K562 (cell line): ENCODE measurements around the gene MAPKAPK3. TPM values are rescaled to one million over a fixed set of nuclear protein-coding genes. Genes with fewer than 3 reads are reported as not detected.
A peak's percentile ranks its signal among the peaks of the same experiment; 100 is the strongest.

Experiments used
- BHLHE40 ChIP-seq: IDR thresholded peaks from 2 replicates; pipeline ENCODE4 v1.6.1; 2011; ENCODE audit warnings: low read length, improper control_type of control experiment
- E2F8 ChIP-seq: fragments of 450-650 bp; IDR thresholded peaks from 2 replicates; pipeline ENCODE4 v1.7.1; 2018; ENCODE audit warnings: mild to moderate bottlenecking, low read depth; ENCODE audit not compliant: partially characterized antibody
- ESRRA ChIP-seq: fragments of 450-650 bp; IDR thresholded peaks from 2 replicates; pipeline ENCODE4 v1.6.1; 2014; ENCODE audit warnings: low read depth, mild to moderate bottlenecking, moderate library complexity, borderline replicate concordance
- FOXK2 ChIP-seq, 2 experiments: fragments of 450-650 bp; IDR thresholded peaks in 1 of 2; conservative IDR thresholded peaks in 1 of 2; 2 replicates each; pipeline ENCODE4 v1.6.1; 2016; ENCODE audit warnings: low read depth in 2 of 2, mild to moderate bottlenecking in 1 of 2
- GATAD2B ChIP-seq: fragments of 450-650 bp; IDR thresholded peaks from 2 replicates; pipeline ENCODE4 v1.6.1; 2017; ENCODE audit warnings: mild to moderate bottlenecking, borderline replicate concordance
- MAFK ChIP-seq: IDR thresholded peaks from 2 replicates; pipeline ENCODE4 v1.6.1; 2011; ENCODE audit warnings: low read length, improper control_type of control experiment
- MCM3 ChIP-seq: fragments of 450-650 bp; IDR thresholded peaks from 2 replicates; pipeline ENCODE4 v1.6.1; 2016
- RBM25 ChIP-seq: fragments of 200-400 bp; formaldehyde crosslinking; IDR thresholded peaks from 2 replicates; pipeline ENCODE4 v1.6.1; 2018; ENCODE audit warnings: low read length, low read depth, moderate library complexity; ENCODE audit not compliant: severe bottlenecking
- REST ChIP-seq, 2 experiments: fragments of 450-650 bp; formaldehyde crosslinking in 1 of 2; IDR thresholded peaks; 2 replicates each; pipeline versions ENCODE4 v1.4.0 to v1.6.1; 2014 to 2020; ENCODE audit warnings: mild to moderate bottlenecking in 2 of 2, borderline replicate concordance in 1 of 2, low read depth in 1 of 2
- RNF219 ChIP-seq: fragments of 250-450 bp; sonication (Bioruptor Pico); IDR thresholded peaks from 2 replicates; pipeline ENCODE4 v1.5.0; 2022; ENCODE audit warnings: mild to moderate bottlenecking
- USF1 ChIP-seq: sonication (generic); formaldehyde crosslinking; IDR thresholded peaks from 2 replicates; pipeline ENCODE4 v1.9.0; 2022; ENCODE audit warnings: mild to moderate bottlenecking, missing genetic modification reagents
- ZKSCAN3 ChIP-seq: fragments of 250-450 bp; sonication (Bioruptor Pico); IDR thresholded peaks from 2 replicates; pipeline ENCODE4 v1.4.0; 2020
- ZNF766 ChIP-seq: fragments of 200-800 bp; sonication (Bioruptor generic); conservative IDR thresholded peaks from 2 replicates; pipeline ENCODE4 v1.6.1; 2016; ENCODE audit warnings: missing genetic modification characterization, missing compliant biosample characterization
- polyA plus RNA-seq, 8 experiments: library from polyadenylated mRNA; depleted of rRNA in 4 of 8; stranded (reverse) in 5 of 8; unstranded in 3 of 8; fragments of >200 nt; fragmentation: Nextera tagmentation in 2 of 8; fragmentation: Illumina TruSeq in 1 of 8; extraction: Ambion mirVana in 2 of 8; extraction: Trizol in 1 of 8; gene quantifications; 2 replicates each; pipeline versions ENCODE4 v1.2.1 to v1.2.3, GENCODE V29; 2011 to 2014; ENCODE audit warnings: inconsistent platforms in 1 of 8, missing spikeins in 1 of 8
- total RNA-seq, 7 experiments: library from RNA; depleted of rRNA in 6 of 7; stranded (reverse); fragments of >200 nt in 6 of 7; fragmentation: Illumina TruSeq in 2 of 7; extraction: Trizol in 2 of 7; gene quantifications; 2 replicates each; pipeline versions ENCODE4 v1.2.1 to v1.2.3, GENCODE V29; 2011 to 2021; ENCODE audit warnings: low replicate concordance in 1 of 7

Gene MAPKAPK3
- total and polyA plus RNA-seq, 9 of the 15 experiments (the other 6 are each of a cell fraction or from before 2014, with no cell fraction given), result 8.0 to 56.4 (median 41.2) TPM

- TF ChIP-seq REST (IDR thresholded peaks at IDR 0.05; ENCODE audit: borderline replicate concordance) (no peak), REST (CRISPR knock-in tag; IDR thresholded peaks at IDR 0.05; ENCODE audit: low read depth) (no peak), USF1 (no peak), RNF219 (CRISPR knock-in tag) (no peak), MCM3 (no peak), E2F8 (no peak), ZKSCAN3 (no peak), GATAD2B (no peak), MAFK (no peak), ESRRA (peak; percentile 12), RBM25 (no peak), ZNF766 (CRISPR knock-in tag) (peak; percentile 56; the same call in 1 of the 2 replicates), FOXK2 (conservative IDR thresholded peaks at IDR 0.05 in 1 of 2, IDR thresholded peaks at IDR 0.05 in 1 of 2; ENCODE audit: low read depth in 2 of 2) (no peak), BHLHE40 (peak; percentile 12; the same call in 1 of the 2 replicates)
These were observed 25.7 kb upstream of the MAPKAPK3 start (continued) for GRCh38 chr3:50591196-50591741.
